Stimulated activated CD4-positive, alpha-beta T cell treated with anti-CD3 and anti-CD28 coated beads, Interleukin-4, amount 100 ng/mL, for 48 hours (primary cell): ENCODE measurements around the gene SCN8A.
A peak's percentile ranks its signal among the peaks of the same experiment; 100 is the strongest.
"Not testable (repeated sequence)": the region's sequence is repeated elsewhere in the genome, so short reads cannot be mapped to it uniquely, and the experiment has no call there.

Experiments
- DNase-seq, 2 donors: peaks; one replicate each; pipeline ENCODE4 v3.0.0-alpha.2; 2020; ENCODE audit warnings: low read depth in 2 of 2

Gene SCN8A

DNA sequence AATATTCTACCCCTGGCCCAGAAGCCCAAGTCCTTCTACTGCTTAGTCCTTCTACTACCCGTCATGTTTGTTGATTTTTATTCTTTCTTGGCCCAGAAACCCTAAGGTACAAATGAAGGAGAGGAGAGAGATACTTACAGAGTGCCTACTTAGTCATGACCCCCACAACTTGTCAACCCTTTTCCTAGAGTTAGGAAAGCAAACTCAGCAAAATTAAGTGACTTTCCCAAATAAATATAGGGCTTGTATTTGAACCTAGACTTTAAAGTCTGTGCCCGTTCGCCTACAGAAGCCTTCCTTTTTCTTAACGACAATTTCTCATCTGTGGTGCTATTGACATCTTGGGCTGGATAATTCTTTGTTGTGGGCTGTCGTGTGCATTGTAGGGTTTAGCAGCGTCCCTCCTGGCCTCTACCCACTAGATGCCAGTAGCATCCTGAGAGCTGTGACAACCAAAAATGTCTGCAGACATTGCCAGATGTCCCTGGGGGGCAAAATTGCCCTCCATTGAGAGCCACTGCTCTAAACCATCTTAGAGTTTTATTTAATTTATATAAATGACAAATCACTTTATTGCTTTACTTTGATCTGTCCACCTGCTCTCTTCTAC lies 175.1 kb downstream of the SCN8A start:
- no peak for DNase-seq

GRCh38 chr12:51771008-51771407 lies 180.0 kb downstream of the SCN8A start:
- DNase-seq = no peak

GRCh38 chr12:51773145-51773869 lies 182.3 kb downstream of the SCN8A start:
- no peak for DNase-seq

- no peak for DNase-seq
Observed at GRCh38 chr12:51774933-51775332, 183.9 kb downstream of the SCN8A start.

- no peak for DNase-seq
Observed at GRCh38 chr12:51777457-51777856, 186.4 kb downstream of the SCN8A start.

DNA sequence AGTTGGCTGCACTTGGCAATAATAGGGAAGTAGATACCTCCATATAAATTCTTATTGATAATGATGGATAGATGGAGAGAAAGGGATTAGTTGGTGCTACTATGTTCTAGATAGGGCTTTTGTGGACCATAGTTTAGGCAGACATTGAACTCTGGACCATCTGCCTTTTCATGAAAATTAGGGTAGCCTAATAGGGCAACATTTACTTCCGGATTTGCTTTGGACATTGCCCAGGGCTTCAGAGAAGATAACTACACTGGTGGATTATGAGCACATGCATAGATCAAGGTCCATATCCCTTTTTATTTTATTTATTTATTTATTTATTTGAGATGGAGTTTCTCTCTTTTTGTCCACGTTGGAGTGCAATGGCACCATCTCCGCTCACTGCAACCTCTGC lies 186.9 kb downstream of the SCN8A start:
- no peak for DNase-seq

GRCh38 chr12:51779876-51780275 lies 188.8 kb downstream of the SCN8A start:
- DNase-seq = no peak

DNA sequence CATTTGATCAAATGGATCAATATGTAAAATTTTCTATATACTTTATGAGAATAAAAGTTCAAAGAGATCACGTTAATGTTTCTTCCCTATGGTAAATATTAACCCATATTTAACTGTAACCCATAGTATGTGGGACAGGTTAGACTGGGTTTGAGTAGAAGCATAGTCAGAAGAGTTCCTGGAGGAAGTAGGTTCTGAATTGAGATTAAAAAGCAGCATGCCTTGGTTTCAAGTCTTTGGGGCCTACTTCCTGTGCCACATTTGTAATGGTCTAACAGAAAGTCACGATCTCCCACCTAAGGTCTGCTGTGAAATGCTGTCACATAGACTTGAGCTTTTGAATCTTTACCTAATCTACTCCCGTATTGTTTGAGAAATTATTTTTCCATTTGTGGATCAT lies 193.7 kb downstream of the SCN8A start:
- DNase-seq = no peak

DNA sequence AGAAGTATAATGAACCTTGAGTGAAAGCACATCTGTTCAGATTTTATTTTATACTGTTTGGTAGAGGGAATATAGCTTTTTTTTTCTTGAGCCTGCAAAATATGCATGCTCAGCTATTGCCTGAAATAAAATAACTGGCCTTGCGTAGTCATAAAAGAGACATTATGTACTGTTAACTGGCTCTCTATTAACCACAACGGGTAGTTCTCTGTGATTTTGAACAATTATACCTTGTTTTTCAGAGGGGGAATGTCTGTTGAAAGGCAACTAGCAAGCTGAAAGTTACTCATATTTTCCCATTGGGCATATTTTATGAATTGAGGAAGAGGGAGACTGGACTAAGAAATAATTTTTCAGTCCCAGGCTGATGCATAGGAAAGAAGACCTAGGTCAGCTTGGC lies 194.9 kb downstream of the SCN8A start:
- no peak for DNase-seq

DNA sequence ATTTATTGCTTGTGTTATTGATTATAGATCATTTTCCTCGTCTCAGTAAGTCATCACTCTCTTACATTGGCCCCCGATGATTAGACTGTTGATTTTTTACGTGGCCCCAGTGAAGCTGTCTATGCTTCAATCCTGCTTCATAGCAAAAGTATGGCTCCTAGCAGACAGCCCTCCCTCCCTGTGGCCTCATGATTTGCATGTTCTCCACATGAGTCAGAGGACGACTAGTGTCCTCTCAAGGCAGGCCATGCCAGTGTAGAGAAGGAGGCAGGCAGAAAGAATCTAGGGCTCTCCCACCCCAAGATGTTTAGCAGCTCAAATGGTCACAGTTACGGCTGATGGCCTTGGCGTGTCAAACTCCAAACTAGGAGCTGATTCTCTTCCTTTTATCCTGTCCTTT lies 197.8 kb downstream of the SCN8A start:
- no peak for DNase-seq

- DNase-seq = no peak
Observed at GRCh38 chr12:51792417-51792816, 201.4 kb downstream of the SCN8A start.

- no peak for DNase-seq
Observed at GRCh38 chr12:51793201-51793600, 202.2 kb downstream of the SCN8A start.

GRCh38 chr12:51797301-51797700 lies 206.3 kb downstream of the SCN8A start:
- no peak for DNase-seq

GRCh38 chr12:51798051-51798450 lies 207.0 kb downstream of the SCN8A start:
- not testable (repeated sequence) for DNase-seq

DNA sequence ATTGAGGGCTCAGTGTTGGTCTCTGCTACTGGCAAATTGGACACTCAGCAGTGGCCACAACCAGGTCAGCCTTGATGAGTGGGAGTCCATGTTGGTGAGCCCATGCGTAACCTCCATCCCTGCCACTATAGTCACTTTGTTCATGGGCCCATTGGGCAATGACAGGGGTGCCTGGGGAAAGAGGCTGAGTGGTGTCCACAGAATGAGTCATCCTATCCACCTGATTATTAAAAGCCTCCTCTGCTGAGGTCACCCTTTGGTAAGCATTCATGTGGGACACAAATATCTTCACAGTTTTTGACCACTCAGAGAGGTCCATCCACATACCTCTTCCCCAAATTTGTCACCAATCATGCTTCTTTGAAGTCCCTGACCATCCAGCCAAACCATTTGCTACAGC lies 207.5 kb downstream of the SCN8A start:
- no peak for DNase-seq

DNA sequence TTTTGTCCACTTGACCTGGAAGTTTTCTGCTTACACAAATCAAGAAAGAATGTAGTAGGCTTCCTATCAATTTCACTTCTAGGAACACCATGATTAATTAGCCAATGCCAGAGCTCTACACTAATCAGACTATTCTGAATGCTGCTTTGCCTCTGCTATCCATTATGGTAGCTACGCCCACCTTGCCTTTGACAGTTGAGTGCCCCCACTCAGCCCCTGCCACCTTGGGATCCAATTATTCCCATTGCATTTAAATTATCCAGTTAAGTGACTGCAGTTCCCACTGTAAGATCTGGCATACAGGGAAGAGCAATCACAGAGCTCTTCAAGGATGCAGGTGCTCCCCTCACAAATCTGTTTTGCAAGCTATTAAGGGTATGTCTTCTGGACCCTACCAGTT lies 210.0 kb downstream of the SCN8A start:
- DNase-seq = no peak

DNA sequence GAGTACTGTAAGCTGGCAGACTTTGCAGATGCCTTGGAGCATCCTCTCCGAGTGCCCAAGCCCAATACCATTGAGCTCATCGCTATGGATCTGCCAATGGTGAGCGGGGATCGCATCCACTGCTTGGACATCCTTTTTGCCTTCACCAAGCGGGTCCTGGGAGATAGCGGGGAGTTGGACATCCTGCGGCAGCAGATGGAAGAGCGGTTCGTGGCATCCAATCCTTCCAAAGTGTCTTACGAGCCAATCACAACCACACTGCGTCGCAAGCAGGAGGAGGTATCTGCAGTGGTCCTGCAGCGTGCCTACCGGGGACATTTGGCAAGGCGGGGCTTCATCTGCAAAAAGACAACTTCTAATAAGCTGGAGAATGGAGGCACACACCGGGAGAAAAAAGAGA lies 215.9 kb downstream of the SCN8A start:
- no peak for DNase-seq

GRCh38 chr12:51809193-51809592 lies 218.2 kb downstream of the SCN8A start:
- DNase-seq = no peak

DNA sequence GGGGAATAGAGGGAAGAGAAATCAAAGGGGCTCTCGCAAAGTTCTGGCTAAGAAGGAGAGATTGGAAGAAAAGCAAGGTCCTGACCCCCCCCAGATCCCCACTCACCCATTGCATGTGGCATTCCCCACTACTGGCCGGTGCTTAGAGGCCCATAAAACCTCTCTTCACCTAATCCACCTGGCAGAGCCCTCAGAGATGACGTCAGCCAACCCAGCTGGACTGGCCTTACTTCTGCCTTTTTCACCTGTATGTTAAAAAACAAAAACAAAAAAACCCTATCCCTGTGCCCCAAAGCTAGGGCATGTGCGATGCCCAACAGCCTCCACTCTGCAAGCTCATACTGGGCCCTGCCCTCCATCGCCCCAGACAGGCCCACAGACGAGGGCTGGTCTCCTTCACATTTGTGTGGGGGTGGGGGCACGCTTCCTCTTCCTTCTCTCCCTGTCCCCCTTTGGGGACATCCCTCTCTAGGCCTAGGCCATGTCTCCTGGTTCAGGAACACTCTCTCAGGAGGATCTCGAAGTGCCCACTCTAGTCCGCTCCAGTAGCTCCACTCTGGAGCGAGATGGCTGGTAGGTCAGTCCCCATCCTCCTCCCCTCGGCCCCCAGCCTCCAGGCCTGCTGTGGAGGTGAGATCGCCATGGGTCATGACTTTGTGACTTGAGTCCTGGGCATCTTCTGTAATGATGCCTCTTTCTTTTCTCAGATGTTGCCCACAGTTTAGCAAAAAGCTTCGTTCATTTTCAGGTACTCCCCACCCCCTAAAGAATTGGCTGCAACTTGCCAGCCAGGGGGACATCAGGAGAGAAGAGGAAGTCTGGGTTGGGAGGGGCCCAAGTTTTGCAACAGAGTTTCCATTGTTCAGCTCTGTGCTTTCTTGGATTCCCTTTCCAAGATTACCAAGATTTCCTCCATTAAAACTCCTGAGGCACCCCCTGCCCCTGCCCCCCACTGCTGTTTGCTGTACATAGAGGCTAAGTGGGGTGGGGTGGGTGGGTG lies 220.5 kb downstream of the SCN8A start:
- DNase-seq = no peak

DNA sequence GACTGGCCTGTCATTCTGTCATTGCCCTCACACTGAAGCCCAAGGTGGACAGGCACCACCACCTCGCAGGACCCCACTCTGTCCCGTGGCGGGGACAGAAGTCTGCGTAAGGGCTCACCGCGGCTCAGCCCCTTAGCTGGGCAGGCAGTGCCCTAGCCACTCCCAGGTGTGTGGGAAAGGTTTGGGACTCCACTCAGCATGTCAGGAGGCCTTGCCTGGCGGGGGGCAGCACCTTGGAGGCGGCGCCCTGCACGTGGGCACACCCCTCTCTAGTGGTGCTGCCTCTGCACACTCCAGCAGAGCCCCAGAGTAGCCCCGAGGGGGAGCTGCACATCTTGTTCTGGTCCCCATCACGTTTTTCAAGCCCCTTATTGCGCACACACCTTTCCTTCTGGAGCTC lies 221.8 kb downstream of the SCN8A start:
- no peak for DNase-seq

GRCh38 chr12:51813931-51814310 lies 222.9 kb downstream of the SCN8A start:
- no peak for DNase-seq

DNA sequence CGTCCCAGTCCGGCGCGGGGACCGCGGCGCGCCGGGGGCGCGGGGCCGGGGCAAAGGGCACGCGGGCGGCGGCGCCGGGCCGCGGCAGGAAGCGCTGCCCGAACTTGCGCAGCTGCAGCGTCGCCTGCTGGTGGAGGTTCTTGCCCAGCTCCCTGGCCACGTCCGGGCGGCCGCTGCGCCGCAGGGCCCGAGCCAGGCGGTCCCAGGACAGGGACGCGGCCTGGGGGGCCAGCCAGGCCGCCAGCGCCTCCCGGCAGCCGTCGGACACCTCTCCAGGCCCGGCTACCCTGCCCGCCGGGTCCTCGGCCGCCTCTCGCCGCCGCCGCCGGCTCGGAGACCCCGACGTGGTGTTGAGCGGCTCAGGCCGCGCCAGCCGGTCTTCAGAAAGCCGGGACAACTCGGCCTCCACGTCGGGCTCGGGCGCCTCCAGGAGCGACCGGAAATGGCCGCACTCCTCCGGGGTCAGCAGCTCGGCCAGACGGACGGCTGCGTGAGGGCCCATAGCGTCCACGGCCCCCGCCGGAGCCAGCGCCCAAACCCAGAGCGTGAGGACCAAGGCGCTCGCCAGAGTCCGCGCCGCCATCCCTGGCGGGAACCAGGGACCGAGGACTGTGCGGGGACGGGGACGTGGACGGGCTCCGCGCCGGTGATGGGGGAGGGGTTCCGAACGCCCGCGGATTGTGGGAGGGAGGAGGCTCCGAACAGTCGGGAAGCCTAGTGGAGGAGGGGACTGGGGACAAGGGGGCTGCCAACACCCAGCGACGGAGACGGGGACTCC lies 223.5 kb downstream of the SCN8A start:
- peak; percentile 57 to 58 for DNase-seq
